Mucosa of descending colon (tissue), 3 donors: ENCODE data around the gene TOX2. TPM values are rescaled to one million over a fixed set of nuclear protein-coding genes. Genes with fewer than 3 reads are reported as not detected.

Source experiments
- ATAC-seq: fragments of 200-7000 bp; cut with Tn5 transposase; one replicate; pipeline ENCODE4 v1.9.1; 2020; ENCODE audit warnings: mild to moderate bottlenecking, moderate library complexity
- DNase-seq, 3 donors: peaks; one replicate each; pipeline ENCODE4 v3.0.0-alpha.2; 2020
- H3K36me3 ChIP-seq: fragments of 200-600 bp; one replicate; pipeline ENCODE4 v1.8.0; 2021; ENCODE audit warnings: low read depth, mild to moderate bottlenecking
- H3K4me1 ChIP-seq: fragments of 200-600 bp; one replicate; pipeline ENCODE4 v1.8.0; 2021; ENCODE audit warnings: low read depth, mild to moderate bottlenecking
- H3K4me3 ChIP-seq: fragments of 200-600 bp; one replicate; pipeline ENCODE4 v1.8.0; 2021; ENCODE audit warnings: mild to moderate bottlenecking
- H3K9me3 ChIP-seq: fragments of 200-600 bp; one replicate; pipeline ENCODE4 v1.8.0; 2021; ENCODE audit warnings: mild to moderate bottlenecking
- intact Hi-C, 2 donors: fragments of 100-400 bp; cut with DNase I in 1 of 2; cut with micrococcal nuclease in 1 of 2; formaldehyde crosslinking; loops; one replicate each; pipeline versions ENCODE4 v1.11.0 to v1.11.1; 2022; cut with DNase I, micrococcal nuclease
- total RNA-seq, 3 donors: library from RNA; stranded (reverse); fragmentation: NEBNext Ultra II Directional in 2 of 3; extraction: Animal tissue kit (Norgen Biotek cat#: 25700) in 2 of 3; gene quantifications; one replicate each; pipeline versions ENCODE4 v1.2.1 to v1.2.4, GENCODE V29; 2021 to 2023
- TF ChIP-seq, protein P1 (sequence below): fragments of 200-600 bp; IDR thresholded peaks from one replicate; pipeline ENCODE4 v1.8.0; 2022; ENCODE audit warnings: antibody characterized with exemption, mild to moderate bottlenecking
- donor health status: DM: no; HTN: no; CAD: no; lungs with moderate emphysema.
- donor health status: DM: no; HTN: no; CAD: no.
- donor health status: DM: no; HTN: yes; CAD: no.

Gene TOX2
- total RNA-seq, 3 donors from 2014 or later, result 2.9 to 6.1 (median 5.5) TPM

DNA sequence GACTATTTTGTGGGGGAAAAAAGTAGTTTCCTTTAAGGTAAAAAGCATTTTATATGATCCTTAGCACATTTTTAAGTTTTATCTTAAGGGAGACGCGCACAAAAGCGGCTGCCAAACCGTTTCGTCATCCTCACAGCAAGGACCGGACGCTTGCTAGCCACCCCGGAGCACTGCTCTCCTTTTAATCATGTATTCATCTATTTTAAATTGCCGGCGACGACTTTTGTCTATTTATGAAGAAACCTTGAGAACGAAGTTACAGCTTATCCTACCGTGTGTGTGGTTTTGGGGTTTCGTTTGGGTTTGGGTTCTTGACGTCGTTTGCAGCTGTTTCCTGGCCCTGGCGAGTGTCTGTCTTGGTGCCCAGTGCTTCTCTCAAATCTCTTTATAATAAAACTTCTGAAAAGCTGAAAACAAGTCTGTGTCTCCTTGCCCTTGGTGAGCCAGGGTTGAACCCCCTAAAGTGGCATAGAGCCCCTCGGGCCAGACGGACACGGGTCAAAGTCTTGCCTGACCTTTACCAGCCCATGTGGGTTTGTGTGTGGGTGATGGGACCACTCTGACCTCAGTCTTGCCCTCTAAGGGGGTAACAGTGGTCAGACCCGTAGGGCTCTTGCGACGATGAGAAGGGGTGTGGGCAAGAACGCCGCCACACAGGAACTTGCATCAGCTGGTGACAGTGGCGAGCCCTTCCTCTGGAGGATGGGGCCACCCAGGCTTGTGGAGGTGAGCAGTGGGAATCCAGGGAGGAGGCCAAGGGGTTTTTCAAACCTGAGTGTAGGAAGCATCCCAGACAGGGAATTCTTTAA, 154.8 kb downstream of the TOX2 start:
- Histone ChIP-seq H3K4me1 (no peaks in the 10 kb centered on the region), H3K9me3 (no peaks in the 10 kb centered on the region), H3K4me3 (no peak overlapping the region), H3K36me3 (no peaks in the 10 kb centered on the region)
- TF ChIP-seq, protein P1, sequence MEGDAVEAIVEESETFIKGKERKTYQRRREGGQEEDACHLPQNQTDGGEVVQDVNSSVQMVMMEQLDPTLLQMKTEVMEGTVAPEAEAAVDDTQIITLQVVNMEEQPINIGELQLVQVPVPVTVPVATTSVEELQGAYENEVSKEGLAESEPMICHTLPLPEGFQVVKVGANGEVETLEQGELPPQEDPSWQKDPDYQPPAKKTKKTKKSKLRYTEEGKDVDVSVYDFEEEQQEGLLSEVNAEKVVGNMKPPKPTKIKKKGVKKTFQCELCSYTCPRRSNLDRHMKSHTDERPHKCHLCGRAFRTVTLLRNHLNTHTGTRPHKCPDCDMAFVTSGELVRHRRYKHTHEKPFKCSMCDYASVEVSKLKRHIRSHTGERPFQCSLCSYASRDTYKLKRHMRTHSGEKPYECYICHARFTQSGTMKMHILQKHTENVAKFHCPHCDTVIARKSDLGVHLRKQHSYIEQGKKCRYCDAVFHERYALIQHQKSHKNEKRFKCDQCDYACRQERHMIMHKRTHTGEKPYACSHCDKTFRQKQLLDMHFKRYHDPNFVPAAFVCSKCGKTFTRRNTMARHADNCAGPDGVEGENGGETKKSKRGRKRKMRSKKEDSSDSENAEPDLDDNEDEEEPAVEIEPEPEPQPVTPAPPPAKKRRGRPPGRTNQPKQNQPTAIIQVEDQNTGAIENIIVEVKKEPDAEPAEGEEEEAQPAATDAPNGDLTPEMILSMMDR, result no peak
- intact Hi-C loops, result no loop called here
- peak; percentile 63 for ATAC-seq
- peak in 1 of 3 donors; percentile 49 for DNase-seq

DNA sequence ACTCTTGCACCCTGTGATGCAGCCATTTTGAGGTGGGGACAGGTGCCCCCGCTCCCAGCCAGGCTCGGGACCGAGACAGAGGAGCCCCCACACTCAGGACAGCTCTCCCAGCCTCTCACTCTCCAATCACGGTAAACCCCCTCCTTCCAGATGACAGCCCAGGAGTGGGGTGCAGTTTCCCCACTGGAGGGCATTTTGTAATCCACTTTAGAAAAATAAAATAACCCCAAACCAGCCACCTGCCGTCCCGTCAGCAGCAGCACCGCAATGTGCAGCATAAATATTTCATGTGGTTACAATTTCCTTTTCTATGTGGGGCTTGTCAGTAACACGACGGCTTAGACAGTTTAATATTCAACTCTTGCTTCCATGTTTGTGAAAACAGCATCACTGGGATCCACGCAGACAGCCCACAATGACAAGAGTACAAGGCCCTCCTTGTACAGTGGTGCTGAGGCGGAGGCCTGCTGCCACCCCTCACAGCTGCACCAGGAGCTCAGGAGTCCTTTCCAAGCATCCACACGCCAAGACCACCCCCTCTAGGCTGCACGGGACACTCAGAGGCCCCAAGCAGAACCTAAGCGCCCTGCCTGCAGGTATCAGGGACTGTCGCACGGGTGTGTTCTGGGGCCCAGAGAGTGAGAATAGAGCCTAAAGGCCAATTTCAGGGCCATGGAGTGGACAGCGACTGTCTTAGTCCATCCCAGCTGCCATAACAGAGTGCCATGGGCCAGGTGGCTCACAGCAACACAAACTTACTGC, 155.7 kb downstream of the TOX2 start:
- intact Hi-C loops, result no loop called here
- no peaks in the 10 kb centered on the region for H3K9me3 ChIP-seq
- ATAC-seq (peak; percentile 43), DNase-seq (no peak)
- no peak overlapping the region for H3K4me3 ChIP-seq
- TF ChIP-seq, protein P1, result no peak
- H3K4me1 ChIP-seq, result no peaks in the 10 kb centered on the region
- no peaks in the 10 kb centered on the region for H3K36me3 ChIP-seq

DNA sequence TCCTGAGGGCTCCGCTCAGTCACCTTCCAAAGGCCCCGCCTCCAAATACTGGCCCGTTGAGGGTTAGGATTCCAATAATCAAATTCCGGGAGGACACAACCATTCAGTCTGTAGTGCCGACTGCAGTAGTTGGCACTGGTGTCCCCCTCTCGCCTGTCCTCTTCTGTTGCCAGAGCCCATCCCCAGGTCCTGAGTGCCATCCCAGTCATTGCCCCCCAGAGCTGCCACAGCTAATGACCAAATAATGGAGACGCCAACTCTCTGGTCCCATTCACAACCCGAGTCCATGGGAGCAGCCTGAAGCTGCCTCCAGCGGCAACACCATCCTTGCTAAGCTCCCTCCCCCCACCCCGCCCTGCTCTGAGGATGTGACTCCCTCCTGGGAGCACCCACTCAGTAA, 156.4 kb downstream of the TOX2 start:
- TF ChIP-seq, protein P1, result no peak
- Histone ChIP-seq H3K4me1 (no peaks in the 10 kb centered on the region), H3K4me3 (no peak overlapping the region), H3K9me3 (no peaks in the 10 kb centered on the region), H3K36me3 (no peaks in the 10 kb centered on the region)
- intact Hi-C loops, result no loop called here
- no peak for DNase-seq
- ATAC-seq, result no peak

DNA sequence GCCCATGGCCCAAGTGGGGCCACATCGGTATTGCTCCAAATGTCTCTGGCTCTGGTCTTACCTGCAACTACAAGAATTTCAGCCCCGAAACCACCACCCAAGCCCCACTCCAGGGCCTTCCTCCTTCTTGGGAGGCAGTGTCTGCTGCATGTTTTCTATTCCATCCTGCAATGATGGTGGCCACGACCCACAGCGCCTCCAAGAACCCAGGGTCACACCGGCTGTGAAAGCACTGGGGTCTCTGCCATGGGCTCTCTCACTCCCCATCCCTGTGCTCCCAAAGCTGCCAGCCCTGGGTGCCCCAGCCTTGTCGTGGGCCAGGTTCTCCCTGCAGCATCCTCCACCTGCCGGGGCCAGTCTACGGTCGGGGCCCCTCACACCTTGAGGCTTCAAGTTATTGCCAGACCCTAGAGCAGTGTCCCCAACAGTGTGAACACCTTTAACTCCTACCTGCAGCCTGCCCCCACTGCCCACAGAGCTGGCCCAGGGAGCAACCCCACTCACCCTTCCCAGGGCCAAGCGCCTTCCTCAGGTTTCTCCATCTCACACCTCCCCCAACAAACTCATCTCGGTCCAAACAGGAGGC, 157.0 kb downstream of the TOX2 start:
- TF ChIP-seq, protein P1, result no peak
- Histone ChIP-seq H3K36me3 (no peaks in the 10 kb centered on the region), H3K9me3 (no peaks in the 10 kb centered on the region), H3K4me3 (no peak overlapping the region), H3K4me1 (no peaks in the 10 kb centered on the region)
- intact Hi-C loops, result no loop called here
- no peak for DNase-seq
- no peak for ATAC-seq

DNA sequence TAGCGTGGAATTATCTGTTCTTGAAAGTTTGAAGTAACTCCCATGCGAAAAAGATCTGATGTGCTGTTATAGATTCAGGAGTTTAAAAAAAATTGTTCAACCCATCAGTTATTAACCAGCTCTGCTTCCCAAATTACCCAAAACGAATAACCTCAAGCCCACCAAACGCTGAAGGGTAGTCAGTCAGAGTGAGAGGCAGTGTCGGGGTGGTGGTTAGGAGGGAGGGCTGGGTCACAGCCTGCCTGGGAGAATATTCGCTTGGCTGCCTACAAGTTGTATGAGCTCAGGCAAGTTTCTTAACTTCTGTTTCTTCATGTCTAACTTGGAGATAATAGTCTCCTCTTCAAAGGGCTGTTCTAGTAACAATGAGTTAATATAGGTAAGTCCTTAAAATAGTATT, 157.7 kb downstream of the TOX2 start:
- TF ChIP-seq, protein P1, result no peak
- Histone ChIP-seq H3K4me1 (no peaks in the 10 kb centered on the region), H3K4me3 (no peak overlapping the region), H3K9me3 (no peaks in the 10 kb centered on the region), H3K36me3 (no peaks in the 10 kb centered on the region)
- ATAC-seq, result no peak
- no peak for DNase-seq
- intact Hi-C loops, result no loop called here
